ENCODE measurements around the gene SHANK3. TPM values are rescaled to one million over a fixed set of nuclear protein-coding genes. Genes with fewer than 3 reads are reported as not detected.

The SHANK3 gene
- polyA plus RNA-seq, 1 of the 3 experiments (the other 2 are of a cell fraction): 1.5 TPM

DNA sequence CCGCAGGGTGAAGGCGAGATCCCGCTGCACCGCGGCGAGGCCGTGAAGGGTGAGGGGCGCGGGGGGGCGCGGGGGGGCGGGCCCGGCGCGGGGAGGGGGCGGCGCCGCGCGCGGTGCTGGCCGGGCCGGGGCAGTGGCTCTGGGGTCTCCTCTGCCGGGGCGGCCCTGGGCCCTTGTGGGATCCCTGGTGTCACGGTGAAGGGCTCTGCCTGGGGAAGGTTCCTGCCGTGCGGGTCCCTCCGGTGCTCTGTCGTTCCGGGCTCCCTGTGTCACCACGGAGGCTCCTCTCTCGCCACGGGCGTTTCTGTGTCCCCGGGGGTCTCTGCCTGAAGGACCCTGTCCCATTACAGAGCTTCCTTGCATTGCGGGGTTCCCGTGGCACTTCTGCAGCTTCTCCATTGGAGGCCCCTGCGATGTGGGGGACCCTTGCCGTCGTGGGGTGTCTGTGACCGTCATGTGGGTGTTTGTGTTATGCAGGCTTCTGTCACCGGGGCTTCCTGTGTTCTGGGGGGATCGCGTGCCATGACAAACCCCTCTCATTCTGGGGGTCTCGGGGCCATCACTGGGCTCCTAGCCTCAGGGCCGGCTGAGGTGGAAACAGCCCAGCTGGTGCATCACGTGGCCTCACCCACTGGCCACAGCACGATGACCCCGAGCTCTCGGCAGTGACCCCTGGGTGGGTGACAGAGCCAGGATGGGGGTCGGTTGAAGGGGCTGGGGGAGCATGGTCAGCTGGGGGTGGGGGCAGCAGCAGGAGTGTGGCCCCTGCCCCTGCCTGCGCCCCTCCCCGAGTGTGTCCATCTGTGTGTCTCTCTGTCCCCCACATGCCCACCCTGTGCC is 25.3 kb downstream of the SHANK3 start:
- ChIA-PET POLR2A (no interaction called here), CTCF (interaction anchor here (1.1 to 1.3 kb wide), 3 partner anchors 34 to 78 kb away, joined by 3 to 4 read pairs (median 3); no protein-coding TSS in a partner anchor)
- Histone ChIP-seq H3K4me3 (ENCODE audit: low read depth in 2 of 2, low read length in 1 of 2) (peak overlapping the region; percentile 47 to 59), H3F3A (replicated peaks; ENCODE audit: insufficient read depth) (no peaks in the 10 kb centered on the region), H3K27ac (ENCODE audit: low read depth in 2 of 2, low read length in 1 of 2) (no peak overlapping the region), H3K4me1 (ENCODE audit: control insufficient read depth in 1 of 2, insufficient read depth in 2 of 2, low read depth in 1 of 2, low read length in 1 of 2) (peaks cover 0 to 10% of the 10 kb centered on the region in 2 experiments; a peak in 1 of 4 replicates), H3K27me3 (ENCODE audit: insufficient read depth) (no peaks in the 10 kb centered on the region), H3K9me3 (no peaks in the 10 kb centered on the region), H4K20me1 (ENCODE audit: insufficient read depth) (no peaks in the 10 kb centered on the region), H3K36me3 (replicated peaks in 1 of 2; ENCODE audit: control insufficient read depth in 1 of 2, insufficient read depth in 2 of 2, low read length in 1 of 2) (no peaks in the 10 kb centered on the region), H3K9ac (peak overlapping the region; percentile 44; the same call in 1 of the 2 replicates), H3K79me2 (ENCODE audit: insufficient read depth) (no peaks in the 10 kb centered on the region), H2AFZ (ENCODE audit: low read depth) (no peak overlapping the region), H3K9me2 (no peaks in the 10 kb centered on the region), H3K4me2 (peak overlapping the region; percentile 87)
- peak; percentile 76 for DNase-seq
- WGBS (ENCODE audit: low lambda C conversion rate): 52% methylated on average over 11 of the region's 54 CpGs
- TF ChIP-seq, protein P1, sequence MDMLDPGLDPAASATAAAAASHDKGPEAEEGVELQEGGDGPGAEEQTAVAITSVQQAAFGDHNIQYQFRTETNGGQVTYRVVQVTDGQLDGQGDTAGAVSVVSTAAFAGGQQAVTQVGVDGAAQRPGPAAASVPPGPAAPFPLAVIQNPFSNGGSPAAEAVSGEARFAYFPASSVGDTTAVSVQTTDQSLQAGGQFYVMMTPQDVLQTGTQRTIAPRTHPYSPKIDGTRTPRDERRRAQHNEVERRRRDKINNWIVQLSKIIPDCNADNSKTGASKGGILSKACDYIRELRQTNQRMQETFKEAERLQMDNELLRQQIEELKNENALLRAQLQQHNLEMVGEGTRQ (IDR thresholded peaks at IDR 0.05; ENCODE audit: borderline replicate concordance, low read depth, low read length): no peak
- TF ChIP-seq YY1 (IDR thresholded peaks at IDR 0.05; ENCODE audit: low read depth): no peak
- no peak for TF ChIP-seq FOSL2 (IDR thresholded peaks at IDR 0.05; ENCODE audit: borderline replicate concordance, low read depth)

DNA sequence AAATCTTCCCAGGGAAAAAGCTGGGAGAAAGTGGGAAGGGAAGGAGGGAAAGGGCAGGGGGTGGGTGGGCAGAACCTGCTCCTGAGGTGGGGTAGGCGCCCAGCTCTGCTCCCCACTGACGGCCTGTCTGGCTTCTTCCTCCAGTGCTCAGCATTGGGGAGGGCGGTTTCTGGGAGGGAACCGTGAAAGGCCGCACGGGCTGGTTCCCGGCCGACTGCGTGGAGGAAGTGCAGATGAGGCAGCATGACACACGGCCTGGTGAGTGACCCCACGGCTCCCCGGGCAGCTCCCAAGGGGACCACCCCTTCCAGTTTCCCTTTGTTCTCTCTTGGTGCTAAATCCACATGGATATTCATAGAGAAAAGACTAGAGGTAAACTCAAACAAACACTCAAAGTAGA is 25.9 kb downstream of the SHANK3 start:
- H3K27me3 ChIP-seq (ENCODE audit: insufficient read depth): no peaks in the 10 kb centered on the region
- H3K4me2 ChIP-seq: peak overlapping the region; percentile 87; the same call in 1 of the 2 replicates
- TF ChIP-seq, protein P2, sequence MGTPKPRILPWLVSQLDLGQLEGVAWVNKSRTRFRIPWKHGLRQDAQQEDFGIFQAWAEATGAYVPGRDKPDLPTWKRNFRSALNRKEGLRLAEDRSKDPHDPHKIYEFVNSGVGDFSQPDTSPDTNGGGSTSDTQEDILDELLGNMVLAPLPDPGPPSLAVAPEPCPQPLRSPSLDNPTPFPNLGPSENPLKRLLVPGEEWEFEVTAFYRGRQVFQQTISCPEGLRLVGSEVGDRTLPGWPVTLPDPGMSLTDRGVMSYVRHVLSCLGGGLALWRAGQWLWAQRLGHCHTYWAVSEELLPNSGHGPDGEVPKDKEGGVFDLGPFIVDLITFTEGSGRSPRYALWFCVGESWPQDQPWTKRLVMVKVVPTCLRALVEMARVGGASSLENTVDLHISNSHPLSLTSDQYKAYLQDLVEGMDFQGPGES (IDR thresholded peaks at IDR 0.05; ENCODE audit: low read depth, low read length): no peak
- TF ChIP-seq CHD2 (IDR thresholded peaks at IDR 0.05; ENCODE audit: low read length, partially characterized antibody) (no peak), FOXJ3 (CRISPR knock-in tag; IDR thresholded peaks at IDR 0.05) (no peak), RXRA (IDR thresholded peaks at IDR 0.05; ENCODE audit: borderline replicate concordance, low read depth) (no peak), GABPA (IDR thresholded peaks at IDR 0.05; ENCODE audit: low read depth) (no peak), RFX5 (IDR thresholded peaks at IDR 0.05; ENCODE audit: low read length) (no peak), TEAD4 (IDR thresholded peaks at IDR 0.05; ENCODE audit: borderline replicate concordance, insufficient read depth) (no peak), TAF1 (IDR thresholded peaks at IDR 0.05; ENCODE audit: borderline replicate concordance, low read depth, low read length) (no peak), SIN3A (IDR thresholded peaks at IDR 0.05; ENCODE audit: borderline replicate concordance, low read depth, low read length) (no peak)
- TF ChIP-seq, protein P3, sequence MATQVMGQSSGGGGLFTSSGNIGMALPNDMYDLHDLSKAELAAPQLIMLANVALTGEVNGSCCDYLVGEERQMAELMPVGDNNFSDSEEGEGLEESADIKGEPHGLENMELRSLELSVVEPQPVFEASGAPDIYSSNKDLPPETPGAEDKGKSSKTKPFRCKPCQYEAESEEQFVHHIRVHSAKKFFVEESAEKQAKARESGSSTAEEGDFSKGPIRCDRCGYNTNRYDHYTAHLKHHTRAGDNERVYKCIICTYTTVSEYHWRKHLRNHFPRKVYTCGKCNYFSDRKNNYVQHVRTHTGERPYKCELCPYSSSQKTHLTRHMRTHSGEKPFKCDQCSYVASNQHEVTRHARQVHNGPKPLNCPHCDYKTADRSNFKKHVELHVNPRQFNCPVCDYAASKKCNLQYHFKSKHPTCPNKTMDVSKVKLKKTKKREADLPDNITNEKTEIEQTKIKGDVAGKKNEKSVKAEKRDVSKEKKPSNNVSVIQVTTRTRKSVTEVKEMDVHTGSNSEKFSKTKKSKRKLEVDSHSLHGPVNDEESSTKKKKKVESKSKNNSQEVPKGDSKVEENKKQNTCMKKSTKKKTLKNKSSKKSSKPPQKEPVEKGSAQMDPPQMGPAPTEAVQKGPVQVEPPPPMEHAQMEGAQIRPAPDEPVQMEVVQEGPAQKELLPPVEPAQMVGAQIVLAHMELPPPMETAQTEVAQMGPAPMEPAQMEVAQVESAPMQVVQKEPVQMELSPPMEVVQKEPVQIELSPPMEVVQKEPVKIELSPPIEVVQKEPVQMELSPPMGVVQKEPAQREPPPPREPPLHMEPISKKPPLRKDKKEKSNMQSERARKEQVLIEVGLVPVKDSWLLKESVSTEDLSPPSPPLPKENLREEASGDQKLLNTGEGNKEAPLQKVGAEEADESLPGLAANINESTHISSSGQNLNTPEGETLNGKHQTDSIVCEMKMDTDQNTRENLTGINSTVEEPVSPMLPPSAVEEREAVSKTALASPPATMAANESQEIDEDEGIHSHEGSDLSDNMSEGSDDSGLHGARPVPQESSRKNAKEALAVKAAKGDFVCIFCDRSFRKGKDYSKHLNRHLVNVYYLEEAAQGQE (IDR thresholded peaks at IDR 0.05; ENCODE audit: low read depth, low read length): no peak
- no peak overlapping the region for H3K27ac ChIP-seq (ENCODE audit: low read depth in 2 of 2, low read length in 1 of 2)
- no peaks in the 10 kb centered on the region for H3K79me2 ChIP-seq (ENCODE audit: insufficient read depth)
- no peaks in the 10 kb centered on the region for H3F3A ChIP-seq (replicated peaks; ENCODE audit: insufficient read depth)
- no peaks in the 10 kb centered on the region for H3K9me2 ChIP-seq
- ChIA-PET POLR2A (no interaction called here), CTCF (interaction anchor here (1.1 to 1.2 kb wide), 2 partner anchors 33 to 77 kb away, joined by 3 read pairs; no protein-coding TSS in a partner anchor)
- DNase-seq: no peak
- H3K9me3 ChIP-seq: no peaks in the 10 kb centered on the region
- WGBS (ENCODE audit: low lambda C conversion rate): 91% methylated on average over 12 of the region's 12 CpGs
- H3K4me3 ChIP-seq (ENCODE audit: low read depth in 2 of 2, low read length in 1 of 2): no peak overlapping the region
- H3K9ac ChIP-seq: no peak overlapping the region
- H3K36me3 ChIP-seq (replicated peaks in 1 of 2; ENCODE audit: control insufficient read depth in 1 of 2, insufficient read depth in 2 of 2, low read length in 1 of 2): no peaks in the 10 kb centered on the region
- H4K20me1 ChIP-seq (ENCODE audit: insufficient read depth): no peaks in the 10 kb centered on the region
- H3K4me1 ChIP-seq (ENCODE audit: control insufficient read depth in 1 of 2, insufficient read depth in 2 of 2, low read depth in 1 of 2, low read length in 1 of 2): peaks cover 0 to 10% of the 10 kb centered on the region in 2 experiments; a peak in 1 of 4 replicates
- H2AFZ ChIP-seq (ENCODE audit: low read depth): no peak overlapping the region
